Epithelial cell of proximal tubule (primary cell): ENCODE measurements around the gene MORN1. TPM values are rescaled to one million over a fixed set of nuclear protein-coding genes. Genes with fewer than 3 reads are reported as not detected.
"Not testable (repeated sequence)": the region's sequence is repeated elsewhere in the genome, so short reads cannot be mapped to it uniquely, and the experiment has no call there.

Source experiments
- DNase-seq: peaks from one replicate; pipeline ENCODE4 v3.0.0-alpha.2; 2011; ENCODE audit warnings: low read depth
- H3K4me3 ChIP-seq: 2 replicates; pipeline ENCODE4 v1.5.1; 2011; ENCODE audit warnings: low read depth, mild to moderate bottlenecking, low read length
- total RNA-seq: library from RNA; depleted of rRNA; stranded (reverse); fragments of >200 nt; gene quantifications from 2 replicates; pipeline ENCODE4 v1.2.3, GENCODE V29; 2015
- TF ChIP-seq, protein P1 (sequence below): conservative IDR thresholded peaks from 2 replicates; pipeline ENCODE4 v1.5.1; 2012; ENCODE audit warnings: low read depth, mild to moderate bottlenecking, low read length

The MORN1 gene
- total RNA-seq, 1 donor from 2014 or later: 8.1 TPM

DNA sequence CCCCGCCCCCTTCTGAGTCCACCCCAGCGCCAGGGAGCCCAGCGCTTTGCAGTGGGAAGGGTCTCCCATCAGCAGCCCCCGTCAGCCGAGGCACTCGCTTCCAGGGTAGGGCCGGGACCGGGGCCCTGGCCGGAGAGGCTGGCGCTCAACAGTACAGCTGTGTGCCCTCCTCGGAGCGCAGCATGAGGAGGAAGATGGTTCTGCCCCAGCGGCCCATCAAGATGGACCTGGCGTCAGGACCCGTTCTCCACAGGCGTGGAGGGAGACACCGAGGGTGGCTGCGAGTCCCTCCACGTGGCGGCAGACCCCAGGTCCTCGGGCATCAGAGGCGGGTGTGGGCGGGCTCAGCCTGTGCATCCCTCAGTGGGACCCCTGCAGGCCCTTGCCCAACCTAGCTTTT is 54.3 kb downstream of the MORN1 start:
- TF ChIP-seq, protein P1, sequence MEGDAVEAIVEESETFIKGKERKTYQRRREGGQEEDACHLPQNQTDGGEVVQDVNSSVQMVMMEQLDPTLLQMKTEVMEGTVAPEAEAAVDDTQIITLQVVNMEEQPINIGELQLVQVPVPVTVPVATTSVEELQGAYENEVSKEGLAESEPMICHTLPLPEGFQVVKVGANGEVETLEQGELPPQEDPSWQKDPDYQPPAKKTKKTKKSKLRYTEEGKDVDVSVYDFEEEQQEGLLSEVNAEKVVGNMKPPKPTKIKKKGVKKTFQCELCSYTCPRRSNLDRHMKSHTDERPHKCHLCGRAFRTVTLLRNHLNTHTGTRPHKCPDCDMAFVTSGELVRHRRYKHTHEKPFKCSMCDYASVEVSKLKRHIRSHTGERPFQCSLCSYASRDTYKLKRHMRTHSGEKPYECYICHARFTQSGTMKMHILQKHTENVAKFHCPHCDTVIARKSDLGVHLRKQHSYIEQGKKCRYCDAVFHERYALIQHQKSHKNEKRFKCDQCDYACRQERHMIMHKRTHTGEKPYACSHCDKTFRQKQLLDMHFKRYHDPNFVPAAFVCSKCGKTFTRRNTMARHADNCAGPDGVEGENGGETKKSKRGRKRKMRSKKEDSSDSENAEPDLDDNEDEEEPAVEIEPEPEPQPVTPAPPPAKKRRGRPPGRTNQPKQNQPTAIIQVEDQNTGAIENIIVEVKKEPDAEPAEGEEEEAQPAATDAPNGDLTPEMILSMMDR: no peak
- no peak for DNase-seq
- H3K4me3 ChIP-seq: no peak overlapping the region

DNA sequence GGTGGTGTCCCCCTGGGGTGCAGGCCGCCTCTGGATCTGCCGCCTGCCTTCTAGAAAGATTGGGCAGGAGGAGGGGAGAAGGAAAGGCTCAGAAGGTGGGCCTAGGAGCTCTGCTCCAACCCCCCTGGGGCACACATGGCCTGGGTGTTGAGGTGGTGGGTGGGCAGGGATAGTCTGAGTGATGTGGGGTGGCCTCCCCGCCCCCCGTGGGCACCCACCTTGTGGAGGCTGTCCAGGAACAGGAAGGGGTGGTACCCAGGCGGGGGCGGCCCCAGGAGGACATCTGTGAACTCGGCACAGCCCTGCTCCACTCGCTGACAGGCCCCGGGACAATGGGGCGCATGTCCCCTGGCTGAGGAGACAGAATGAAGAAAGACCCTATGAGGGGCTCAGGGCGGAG is 54.9 kb downstream of the MORN1 start:
- DNase-seq: no peak
- TF ChIP-seq, protein P1: no peak
- no peak overlapping the region for H3K4me3 ChIP-seq

DNA sequence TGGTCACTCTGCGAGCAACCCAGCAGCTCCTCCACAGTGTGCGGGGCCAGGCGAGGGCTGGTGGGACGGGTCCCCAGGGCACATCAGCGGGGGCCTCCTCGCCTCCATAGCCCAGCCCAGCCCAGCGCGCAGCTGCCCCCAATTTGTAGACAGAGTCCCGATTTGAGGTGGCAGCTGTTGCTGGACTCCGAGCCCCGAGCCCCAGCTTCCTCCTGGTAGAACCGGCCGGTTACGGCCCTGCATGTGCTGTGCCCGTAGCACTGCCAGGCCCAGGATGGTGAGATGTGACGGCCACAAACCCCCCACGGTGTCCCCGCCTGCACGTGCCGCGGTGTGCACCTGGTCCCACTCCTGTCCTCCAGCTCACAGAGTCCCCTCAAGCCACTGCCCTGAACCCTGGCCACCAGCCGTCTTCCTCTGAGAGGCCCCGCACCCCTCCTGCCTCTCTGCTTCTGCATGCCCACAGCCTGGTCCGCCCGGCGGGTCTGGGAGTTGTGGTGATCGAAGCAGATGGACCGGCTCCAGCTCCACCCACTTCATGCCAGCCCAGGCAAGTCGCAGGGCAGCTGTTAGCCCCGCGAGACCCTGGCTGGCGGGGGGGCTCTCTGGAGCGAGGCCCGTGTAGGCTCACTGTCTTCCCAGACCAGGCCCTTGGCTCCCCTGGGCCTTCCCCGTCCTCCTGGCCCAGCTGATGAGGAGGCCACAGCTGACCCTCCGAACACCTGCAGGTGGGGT is 55.5 kb downstream of the MORN1 start:
- TF ChIP-seq, protein P1: no peak
- no peak overlapping the region for H3K4me3 ChIP-seq
- no peak for DNase-seq

DNA sequence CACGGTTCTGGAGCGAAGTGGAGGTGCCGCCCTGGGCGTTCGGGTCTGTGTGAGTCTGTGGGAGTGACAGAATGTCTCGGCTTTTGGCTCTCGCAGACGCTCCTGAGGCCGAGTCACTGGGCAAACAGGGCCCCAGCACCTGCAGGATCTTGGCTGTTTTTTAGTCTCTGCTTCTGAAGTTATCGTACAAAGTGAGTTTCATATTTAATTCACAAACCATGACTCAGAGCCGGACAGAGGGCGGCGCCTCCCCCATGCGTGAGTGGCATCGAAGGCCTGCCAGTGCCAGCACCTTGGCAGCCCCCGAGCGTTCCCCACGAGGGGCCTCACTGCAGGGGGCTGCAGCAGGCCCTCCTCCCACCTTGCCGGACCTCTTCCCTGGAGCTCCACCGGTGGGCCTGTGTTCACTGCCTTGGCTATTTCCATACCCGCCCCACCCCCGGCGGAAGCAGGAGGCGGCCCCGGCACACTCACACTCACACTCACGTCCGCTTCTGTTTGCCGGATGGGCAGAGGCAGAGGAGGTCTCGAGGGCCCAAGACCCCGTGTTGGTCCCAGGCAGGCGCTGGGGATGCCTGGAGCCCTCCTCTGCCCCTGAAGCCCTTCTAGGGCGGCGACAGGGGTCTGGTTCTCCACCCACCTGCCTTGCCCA is 56.3 kb downstream of the MORN1 start:
- DNase-seq: no peak
- no peak overlapping the region for H3K4me3 ChIP-seq
- TF ChIP-seq, protein P1: no peak

DNA sequence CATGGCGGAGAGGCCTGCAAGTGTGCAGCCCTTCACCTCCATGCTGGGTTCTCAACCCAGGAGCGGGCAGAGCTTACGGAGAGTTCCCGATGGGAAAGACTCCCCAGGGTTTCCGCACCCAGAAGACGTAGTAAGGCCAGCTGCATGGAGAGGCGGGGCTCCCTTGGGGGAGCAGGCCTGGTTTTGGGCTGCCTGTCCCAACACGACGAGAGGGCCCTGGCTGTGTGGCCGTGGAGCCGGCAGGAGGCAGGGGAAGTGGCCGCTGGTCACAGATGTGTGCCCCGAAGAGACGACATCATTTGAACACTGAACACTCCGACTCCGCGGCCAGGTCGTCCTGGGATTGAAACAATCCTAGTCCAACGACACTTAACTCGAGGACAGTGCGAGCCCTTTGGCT is 57.0 kb downstream of the MORN1 start:
- no peak overlapping the region for H3K4me3 ChIP-seq
- DNase-seq: no peak
- TF ChIP-seq, protein P1: no peak

DNA sequence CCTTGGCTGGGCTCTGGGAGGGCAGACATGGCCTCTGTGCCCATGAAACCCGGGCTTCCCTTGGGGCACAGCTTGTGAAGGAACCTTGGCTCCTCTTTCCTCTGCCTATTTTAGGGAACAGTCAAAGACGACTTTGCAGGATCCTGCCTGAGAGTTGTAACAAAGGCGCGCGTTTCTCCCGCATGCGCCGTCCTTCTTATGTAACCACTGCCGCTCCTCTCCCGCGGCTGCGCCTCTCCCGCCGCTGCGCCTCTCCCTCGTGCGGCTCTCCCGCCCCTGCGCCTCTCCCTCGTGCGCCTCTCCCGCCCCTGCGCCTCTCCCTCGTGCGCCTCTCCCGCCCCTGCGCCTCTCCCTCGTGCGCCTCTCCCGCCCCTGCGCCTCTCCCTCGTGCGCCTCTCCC is 59.8 kb downstream of the MORN1 start:
- H3K4me3 ChIP-seq, DNase-seq: not testable (repeated sequence)

DNA sequence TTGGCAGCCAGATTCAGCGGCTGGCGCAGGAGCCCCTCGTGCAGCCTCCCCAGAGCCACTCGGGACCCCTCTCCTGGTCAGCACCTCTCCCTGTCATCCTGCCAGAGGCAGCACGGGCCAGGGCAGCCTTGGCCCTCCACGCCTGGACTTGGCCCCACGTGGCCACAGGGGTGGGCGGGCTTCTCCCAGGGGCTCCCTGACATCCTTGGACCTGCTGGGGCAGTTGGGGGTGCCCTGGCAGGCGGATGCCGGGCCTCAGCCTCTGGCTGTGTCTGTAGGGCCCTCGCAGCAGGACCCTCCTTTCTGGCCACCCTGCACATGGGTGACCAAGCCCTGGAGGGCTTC is 60.2 kb downstream of the MORN1 start:
- no peak overlapping the region for H3K4me3 ChIP-seq
- no peak for DNase-seq
- TF ChIP-seq, protein P1: no peak
